PC-9 (cell line): Measurements from ENCODE around the gene ZSCAN5A. TPM values are rescaled to one million over a fixed set of nuclear protein-coding genes. Genes with fewer than 3 reads are reported as not detected.

Experiments used
- BruUV-seq: library from RNA; stranded (reverse); fragments of 400-500 nt; replicated peaks from 2 replicates; lab custom pipeline; 2021; lab: Mats Ljungman, UMichigan
- CTCF ChIA-PET: fragments of 300-600 bp; sonication (Branson Sonifier 250); formaldehyde crosslinking; loops from one replicate; lab custom pipeline; 2022; ENCODE audit warnings: antibody characterized with exemption; lab: Charles Lee
- POLR2A ChIA-PET: fragments of 300-600 bp; sonication (Branson Sonifier 250); formaldehyde crosslinking; loops from one replicate; lab custom pipeline; 2022; ENCODE audit warnings: antibody characterized with exemption; ENCODE audit not compliant: unreplicated experiment; lab: Charles Lee
- DNase-seq, 2 experiments: peaks; one replicate each; pipeline versions ENCODE4 v3.0.0 to v3.0.0-alpha.2; 2015 to 2022; ENCODE audit warnings: mixed read lengths in 1 of 2
- H2AFZ ChIP-seq: fragments of 200-600 bp; sonication (generic); 2 replicates; pipeline ENCODE4 v1.8.1; 2017; ENCODE audit warnings: antibody characterized with exemption
- H3F3A ChIP-seq: fragments of 200-600 bp; sonication (generic); 2 replicates; pipeline ENCODE4 v1.8.1; 2017; ENCODE audit warnings: antibody characterized with exemption, mild to moderate bottlenecking, low read depth; ENCODE audit not compliant: insufficient read depth
- H3K27ac ChIP-seq: fragments of 200-600 bp; sonication (generic); 2 replicates; pipeline ENCODE4 v1.6.1; 2016; ENCODE audit warnings: mixed run types
- H3K27me3 ChIP-seq: fragments of 200-600 bp; sonication (generic); 2 replicates; pipeline ENCODE4 v1.6.1; 2016; ENCODE audit warnings: low read depth, mixed run types; ENCODE audit not compliant: insufficient read depth
- H3K36me3 ChIP-seq: fragments of 200-600 bp; sonication (generic); 2 replicates; pipeline ENCODE4 v1.6.1; 2016; ENCODE audit warnings: low read depth, mixed run types
- H3K4me1 ChIP-seq: fragments of 200-600 bp; sonication (generic); replicated peaks from 2 replicates; pipeline ENCODE4 v1.6.1; 2016; ENCODE audit warnings: mixed run types; ENCODE audit not compliant: insufficient read depth
- H3K4me2 ChIP-seq: fragments of 200-600 bp; sonication (generic); 2 replicates; pipeline ENCODE4 v1.6.1; 2017; ENCODE audit warnings: mixed run types
- H3K4me3 ChIP-seq: fragments of 200-600 bp; sonication (generic); 2 replicates; pipeline ENCODE4 v1.6.1; 2016; ENCODE audit warnings: mixed run types
- H3K79me2 ChIP-seq: fragments of 200-600 bp; sonication (generic); 2 replicates; pipeline ENCODE4 v1.6.1; 2017; ENCODE audit warnings: low read depth, mixed run types
- H3K9me2 ChIP-seq: fragments of 200-600 bp; sonication (generic); 2 replicates; pipeline ENCODE4 v1.8.1; 2017; ENCODE audit warnings: mild to moderate bottlenecking; ENCODE audit not compliant: insufficient read depth
- H3K9me3 ChIP-seq: fragments of 200-600 bp; sonication (generic); 2 replicates; pipeline ENCODE4 v1.8.1; 2016; ENCODE audit warnings: low read depth; ENCODE audit not compliant: insufficient read depth
- H4K20me1 ChIP-seq: fragments of 200-600 bp; sonication (generic); 2 replicates; pipeline ENCODE4 v1.8.1; 2017; ENCODE audit not compliant: insufficient read depth
- CTCF ChIP-seq: fragments of 200-600 bp; sonication (generic); conservative IDR thresholded peaks from 2 replicates; pipeline ENCODE4 v1.6.1; 2017; ENCODE audit warnings: mixed run types, antibody characterized with exemption, mild to moderate bottlenecking, moderate library complexity
- EZH2 ChIP-seq: fragments of 200-600 bp; sonication (generic); IDR thresholded peaks from 2 replicates; pipeline ENCODE4 v1.8.0; 2017; ENCODE audit warnings: antibody characterized with exemption, low read depth
- intact Hi-C: fragments of 100-400 bp; cut with micrococcal nuclease; formaldehyde crosslinking; loops from one replicate; pipeline ENCODE4 v1.10.0; 2022; ENCODE audit not compliant: unreplicated experiment
- total RNA-seq: library from RNA; stranded (reverse); gene quantifications from 2 replicates; pipeline ENCODE4 v1.2.3, GENCODE V29; 2021

ZSCAN5A gene
- total RNA-seq, 1 experiment from 2014 or later, result 20.5 TPM

- TF ChIP-seq EZH2 (no peak), CTCF (no peak)
- Histone ChIP-seq H3K4me1 (peaks cover 9% of the 10 kb centered on the region), H2AFZ (no peak overlapping the region), H3K4me3 (no peak overlapping the region), H3K9me2 (no peaks in the 10 kb centered on the region), H3K79me2 (no peaks in the 10 kb centered on the region), H3K27ac (no peak overlapping the region), H4K20me1 (no peaks in the 10 kb centered on the region), H3K36me3 (no peaks in the 10 kb centered on the region), H3K9me3 (no peaks in the 10 kb centered on the region), H3K27me3 (peaks cover 39% of the 10 kb centered on the region), H3F3A (peaks cover 5% of the 10 kb centered on the region; the same call in 1 of the 2 replicates), H3K4me2 (no peak overlapping the region)
- ChIA-PET CTCF (no interaction called here), POLR2A (no interaction called here)
- intact Hi-C loops, result no loop called here
- DNase-seq, result no peak
- no TSS peak for BruUV-seq
These were observed 5.4 kb upstream of the ZSCAN5A start for GRCh38 chr19:56319991-56320390.

- H3K4me2 ChIP-seq, result no peak overlapping the region
- TF ChIP-seq EZH2 (no peak), CTCF (no peak)
- no peaks in the 10 kb centered on the region for H3K36me3 ChIP-seq
- ChIA-PET CTCF (no interaction called here), POLR2A (no interaction called here)
- H3K4me1 ChIP-seq, result peaks cover 15% of the 10 kb centered on the region
- H4K20me1 ChIP-seq, result no peaks in the 10 kb centered on the region
- no peak overlapping the region for H3K27ac ChIP-seq
- peaks cover 11% of the 10 kb centered on the region; the same call in 1 of the 2 replicates for H3F3A ChIP-seq
- no peak overlapping the region for H3K4me3 ChIP-seq
- peaks cover 29% of the 10 kb centered on the region for H3K27me3 ChIP-seq
- DNase-seq, result no peak
- BruUV-seq, result no TSS peak
- no peak overlapping the region for H2AFZ ChIP-seq
- no peaks in the 10 kb centered on the region for H3K9me3 ChIP-seq
- intact Hi-C loops, result no loop called here
- peaks cover 12% of the 10 kb centered on the region; the same call in 1 of the 2 replicates for H3K79me2 ChIP-seq
- no peaks in the 10 kb centered on the region for H3K9me2 ChIP-seq
These were observed 3.1 kb upstream of the ZSCAN5A start for GRCh38 chr19:56317749-56318148.

- POLR2A ChIA-PET, result no interaction called here
- no peak overlapping the region for H3K4me2 ChIP-seq
- peaks cover 16% of the 10 kb centered on the region for H3F3A ChIP-seq
- intact Hi-C loops, result no loop called here
- H2AFZ ChIP-seq, result no peak overlapping the region
- H3K9me3 ChIP-seq, result no peaks in the 10 kb centered on the region
- no peaks in the 10 kb centered on the region for H4K20me1 ChIP-seq
- no TSS peak for BruUV-seq
- peaks cover 15% of the 10 kb centered on the region for H3K4me1 ChIP-seq
- H3K27me3 ChIP-seq, result peaks cover 23% of the 10 kb centered on the region
- no peaks in the 10 kb centered on the region for H3K9me2 ChIP-seq
- CTCF ChIA-PET, result no interaction called here
- H3K36me3 ChIP-seq, result peaks cover 7% of the 10 kb centered on the region; the same call in 1 of the 2 replicates
- TF ChIP-seq CTCF (no peak), EZH2 (no peak)
- no peak for DNase-seq
- H3K4me3 ChIP-seq, result no peak overlapping the region
- H3K79me2 ChIP-seq, result peaks cover 12% of the 10 kb centered on the region; the same call in 1 of the 2 replicates
- H3K27ac ChIP-seq, result no peak overlapping the region
These were observed 2.1 kb upstream of the ZSCAN5A start for GRCh38 chr19:56316728-56317127.
